Measurements from ENCODE around the gene RNF224. TPM values are rescaled to one million over a fixed set of nuclear protein-coding genes. Genes with fewer than 3 reads are reported as not detected.

RNF224 gene
- total and polyA plus RNA-seq, 2 of the 13 experiments (the other 11 are each of a cell fraction or from before 2014, with no cell fraction given) = 0.09 TPM; not detected in 1

DNA sequence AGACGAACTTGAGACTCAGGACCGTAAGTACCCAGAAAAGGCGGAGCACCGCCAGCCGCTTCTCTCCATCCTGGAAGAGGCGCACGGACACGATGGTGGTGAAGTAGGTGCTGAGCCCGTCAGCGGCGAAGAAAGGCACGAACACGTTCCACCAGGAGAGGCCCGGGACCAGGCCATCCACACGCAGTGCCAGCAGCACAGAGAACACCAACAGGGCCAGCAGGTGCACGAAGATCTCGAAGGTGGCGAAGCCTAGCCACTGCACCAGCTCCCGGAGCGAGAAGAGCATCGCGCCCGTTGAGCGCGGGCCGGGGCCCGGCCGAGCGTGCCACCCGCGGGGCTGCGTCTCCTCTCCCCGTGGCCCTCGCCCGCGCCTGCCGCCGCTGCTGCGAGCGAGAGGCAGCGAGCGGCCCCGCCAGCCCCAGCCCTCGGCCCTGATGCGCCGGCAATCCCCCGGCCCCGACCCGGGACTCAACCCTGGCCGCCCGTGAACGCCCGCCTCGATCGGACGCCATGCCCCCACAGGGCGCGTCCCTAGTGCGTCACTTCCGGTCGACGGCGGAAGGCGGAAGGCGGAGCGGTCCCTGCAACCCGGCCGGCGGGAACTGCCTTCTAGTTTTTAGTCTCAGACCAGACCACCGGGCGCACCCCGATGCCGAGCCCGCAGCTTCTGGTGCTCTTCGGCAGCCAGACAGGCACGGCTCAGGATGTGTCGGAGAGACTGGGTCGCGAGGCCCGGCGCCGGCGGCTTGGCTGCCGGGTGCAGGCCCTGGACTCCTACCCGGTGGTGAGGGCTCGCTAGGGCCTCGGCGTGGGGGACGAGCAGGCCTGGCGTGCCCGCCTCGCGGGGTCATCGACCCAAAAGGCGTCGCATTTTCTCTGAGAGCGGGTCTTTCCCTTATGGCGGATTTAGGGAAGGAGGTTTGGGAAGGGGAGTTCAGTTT is 21.9 kb upstream of the RNF224 start, which contains the start of the genes NDOR1 and TMEM203 (continued):
- TF ChIP-seq, protein P1, sequence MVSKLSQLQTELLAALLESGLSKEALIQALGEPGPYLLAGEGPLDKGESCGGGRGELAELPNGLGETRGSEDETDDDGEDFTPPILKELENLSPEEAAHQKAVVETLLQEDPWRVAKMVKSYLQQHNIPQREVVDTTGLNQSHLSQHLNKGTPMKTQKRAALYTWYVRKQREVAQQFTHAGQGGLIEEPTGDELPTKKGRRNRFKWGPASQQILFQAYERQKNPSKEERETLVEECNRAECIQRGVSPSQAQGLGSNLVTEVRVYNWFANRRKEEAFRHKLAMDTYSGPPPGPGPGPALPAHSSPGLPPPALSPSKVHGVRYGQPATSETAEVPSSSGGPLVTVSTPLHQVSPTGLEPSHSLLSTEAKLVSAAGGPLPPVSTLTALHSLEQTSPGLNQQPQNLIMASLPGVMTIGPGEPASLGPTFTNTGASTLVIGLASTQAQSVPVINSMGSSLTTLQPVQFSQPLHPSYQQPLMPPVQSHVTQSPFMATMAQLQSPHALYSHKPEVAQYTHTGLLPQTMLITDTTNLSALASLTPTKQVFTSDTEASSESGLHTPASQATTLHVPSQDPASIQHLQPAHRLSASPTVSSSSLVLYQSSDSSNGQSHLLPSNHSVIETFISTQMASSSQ (IDR thresholded peaks at IDR 0.05; ENCODE audit: low read depth) = no peak
- TF ChIP-seq, protein P1 (CRISPR knock-in tag; IDR thresholded peaks at IDR 0.05; ENCODE audit: borderline replicate concordance) = no peak
- TF ChIP-seq, protein P2, sequence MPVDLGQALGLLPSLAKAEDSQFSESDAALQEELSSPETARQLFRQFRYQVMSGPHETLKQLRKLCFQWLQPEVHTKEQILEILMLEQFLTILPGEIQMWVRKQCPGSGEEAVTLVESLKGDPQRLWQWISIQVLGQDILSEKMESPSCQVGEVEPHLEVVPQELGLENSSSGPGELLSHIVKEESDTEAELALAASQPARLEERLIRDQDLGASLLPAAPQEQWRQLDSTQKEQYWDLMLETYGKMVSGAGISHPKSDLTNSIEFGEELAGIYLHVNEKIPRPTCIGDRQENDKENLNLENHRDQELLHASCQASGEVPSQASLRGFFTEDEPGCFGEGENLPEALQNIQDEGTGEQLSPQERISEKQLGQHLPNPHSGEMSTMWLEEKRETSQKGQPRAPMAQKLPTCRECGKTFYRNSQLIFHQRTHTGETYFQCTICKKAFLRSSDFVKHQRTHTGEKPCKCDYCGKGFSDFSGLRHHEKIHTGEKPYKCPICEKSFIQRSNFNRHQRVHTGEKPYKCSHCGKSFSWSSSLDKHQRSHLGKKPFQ (CRISPR knock-in tag; IDR thresholded peaks at IDR 0.05; ENCODE audit: insufficient replicate concordance) = no peak
- peak; percentile 83 for TF ChIP-seq TGIF2 (CRISPR knock-in tag; IDR thresholded peaks at IDR 0.05)
- peak; percentile 61; the same call in 1 of the 2 replicates for TF ChIP-seq ZNF766 (CRISPR knock-in tag; IDR thresholded peaks at IDR 0.05; ENCODE audit: borderline replicate concordance)
- TF ChIP-seq KDM4B (CRISPR knock-in tag; IDR thresholded peaks at IDR 0.05) = peak; percentile 49; the same call in 1 of the 2 replicates
- no peak; the same call in 1 of the 2 replicates for TF ChIP-seq ZNF225 (CRISPR knock-in tag; IDR thresholded peaks at IDR 0.05)
- TF ChIP-seq ATF1 (CRISPR knock-in tag; IDR thresholded peaks at IDR 0.05) = peak; percentile 96
- no peak for TF ChIP-seq TCF7 (IDR thresholded peaks at IDR 0.05; ENCODE audit: low read depth)
- TF ChIP-seq GTF3A (CRISPR knock-in tag; conservative IDR thresholded peaks at IDR 0.05) = no peak
- TF ChIP-seq ZNF253 (CRISPR knock-in tag; IDR thresholded peaks at IDR 0.05; ENCODE audit: borderline replicate concordance) = no peak
- TF ChIP-seq, protein P3, sequence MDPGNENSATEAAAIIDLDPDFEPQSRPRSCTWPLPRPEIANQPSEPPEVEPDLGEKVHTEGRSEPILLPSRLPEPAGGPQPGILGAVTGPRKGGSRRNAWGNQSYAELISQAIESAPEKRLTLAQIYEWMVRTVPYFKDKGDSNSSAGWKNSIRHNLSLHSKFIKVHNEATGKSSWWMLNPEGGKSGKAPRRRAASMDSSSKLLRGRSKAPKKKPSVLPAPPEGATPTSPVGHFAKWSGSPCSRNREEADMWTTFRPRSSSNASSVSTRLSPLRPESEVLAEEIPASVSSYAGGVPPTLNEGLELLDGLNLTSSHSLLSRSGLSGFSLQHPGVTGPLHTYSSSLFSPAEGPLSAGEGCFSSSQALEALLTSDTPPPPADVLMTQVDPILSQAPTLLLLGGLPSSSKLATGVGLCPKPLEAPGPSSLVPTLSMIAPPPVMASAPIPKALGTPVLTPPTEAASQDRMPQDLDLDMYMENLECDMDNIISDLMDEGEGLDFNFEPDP (CRISPR knock-in tag; conservative IDR thresholded peaks at IDR 0.05) = no peak
- no peak for TF ChIP-seq ZNF251 (CRISPR knock-in tag; IDR thresholded peaks at IDR 0.05)
- TF ChIP-seq ZNF460 (CRISPR knock-in tag; IDR thresholded peaks at IDR 0.05; ENCODE audit: borderline replicate concordance) = no peak
- no peak for TF ChIP-seq REXO4 (CRISPR knock-in tag; IDR thresholded peaks at IDR 0.05; ENCODE audit: borderline replicate concordance)
- TF ChIP-seq CHD4 (IDR thresholded peaks at IDR 0.05; ENCODE audit: borderline replicate concordance, low read length) = no peak
- TF ChIP-seq ZFP36 (IDR thresholded peaks at IDR 0.05; ENCODE audit: borderline replicate concordance, low read depth, low read length, partially characterized antibody) = no peak
- TF ChIP-seq ZNF143 (CRISPR knock-in tag; IDR thresholded peaks at IDR 0.05) = 0 out of 2 replicates have a peak, but pooled peaks have one; percentile 59
- TF ChIP-seq SAP130 (CRISPR knock-in tag; IDR thresholded peaks at IDR 0.05; ENCODE audit: low read depth) = peak; percentile 99
- peak; percentile 70; the same call in 1 of the 2 replicates for TF ChIP-seq SRF (IDR thresholded peaks at IDR 0.05; ENCODE audit: low read depth, low read length)
